Measurements from ENCODE around the gene USP51.
A peak's percentile ranks its signal among the peaks of the same experiment; 100 is the strongest.
"Not testable (repeated sequence)": the region's sequence is repeated elsewhere in the genome, so short reads cannot be mapped to it uniquely, and the experiment has no call there.

The USP51 gene

DNA sequence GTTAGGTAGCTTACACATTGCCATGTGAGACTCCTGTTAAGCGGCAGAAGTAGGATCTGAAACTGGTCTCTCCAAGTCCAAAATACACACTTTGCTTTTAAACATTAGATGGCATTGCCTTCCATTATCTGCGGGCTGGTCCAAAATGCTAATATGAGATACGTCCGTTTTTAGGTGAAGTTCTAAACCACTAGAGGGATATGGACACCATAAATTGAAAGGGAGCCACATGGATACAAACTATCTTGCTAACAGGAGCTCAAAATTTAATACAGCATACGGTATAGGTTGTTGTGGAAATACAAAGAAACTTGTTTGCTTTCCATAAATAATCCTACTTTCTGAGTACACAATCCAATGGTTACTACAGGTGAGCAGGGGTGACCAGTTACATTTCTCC, 23.9 kb downstream of the USP51 start:
- not testable (repeated sequence) for DNase-seq

DNA sequence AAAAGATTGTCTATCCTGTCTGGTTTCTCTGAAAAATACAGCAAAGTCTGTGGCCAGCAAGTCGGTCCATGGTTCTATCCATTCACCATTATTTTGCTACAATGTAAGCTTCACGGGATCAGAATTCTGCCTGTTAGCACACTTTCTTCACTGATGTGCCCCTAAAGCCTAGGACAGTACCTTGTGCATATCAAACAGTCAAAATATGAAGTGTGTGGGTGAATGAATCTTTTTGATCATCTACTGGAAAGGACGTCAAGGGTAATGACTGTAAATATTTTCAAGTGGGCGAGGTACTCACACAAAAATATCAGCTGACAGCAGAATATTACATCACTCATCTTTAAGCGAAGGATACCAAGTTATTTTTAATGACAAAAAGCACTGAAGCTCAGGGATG, 24.5 kb downstream of the USP51 start:
- not testable (repeated sequence) for DNase-seq

- DNase-seq, result not testable (repeated sequence)
These were observed 25.6 kb downstream of the USP51 start for GRCh38 chrX:55464050-55464449.

DNA sequence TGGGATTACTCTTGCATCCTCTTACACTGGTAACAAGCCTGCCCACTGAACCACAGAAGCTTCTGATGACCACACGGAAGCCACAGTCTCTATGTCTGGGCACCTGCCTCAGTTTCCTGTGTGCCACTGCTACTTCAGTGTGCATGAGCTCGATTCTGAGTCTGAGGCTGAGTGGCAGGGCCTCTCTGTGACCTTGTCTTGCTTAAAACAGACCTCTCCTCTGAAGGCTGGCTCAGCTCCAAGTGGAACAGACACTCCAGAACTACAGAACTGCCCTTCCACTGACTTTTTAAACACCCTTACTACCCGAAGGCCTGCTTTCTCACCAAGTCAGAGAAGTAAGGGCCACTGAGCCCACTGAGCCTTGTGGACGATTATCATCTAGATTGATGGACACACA, 29.7 kb downstream of the USP51 start:
- not testable (repeated sequence) for DNase-seq

DNA sequence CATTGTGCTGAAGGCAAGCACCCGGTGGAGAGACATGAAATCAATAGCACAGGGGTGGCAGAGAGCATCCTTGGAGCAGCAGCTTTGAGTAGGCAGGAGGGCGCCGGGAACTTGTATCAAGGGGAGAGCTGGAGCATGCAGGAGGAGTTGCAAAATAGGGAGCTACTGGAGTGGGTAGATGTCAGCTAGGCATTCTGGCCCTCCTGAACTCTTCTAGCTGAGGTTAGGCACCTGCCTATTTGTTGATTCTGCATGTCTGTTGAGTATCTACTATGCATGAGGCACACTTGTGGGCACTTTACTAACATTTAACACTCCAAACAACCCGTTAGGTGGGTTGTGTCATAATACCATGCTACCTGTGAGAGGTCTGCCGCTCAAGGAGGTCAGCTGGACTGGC, 30.2 kb downstream of the USP51 start:
- not testable (repeated sequence) for DNase-seq

- DNase-seq, result not testable (repeated sequence)
These were observed 33.9 kb downstream of the USP51 start for GRCh38 chrX:55455708-55456107.

DNA sequence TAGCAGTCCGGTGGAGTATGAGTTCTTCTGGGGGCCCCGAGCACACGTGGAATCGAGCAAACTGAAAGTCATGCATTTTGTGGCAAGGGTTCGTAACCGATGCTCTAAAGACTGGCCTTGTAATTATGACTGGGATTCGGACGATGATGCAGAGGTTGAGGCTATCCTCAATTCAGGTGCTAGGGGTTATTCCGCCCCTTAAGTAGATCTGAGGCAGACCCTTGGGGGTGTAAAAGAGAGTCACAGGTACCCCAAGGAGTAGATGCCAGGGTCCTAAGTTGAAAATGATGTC, 36.9 kb downstream of the USP51 start:
- peak in 2 of 56 donors; percentile 0 to 8 for DNase-seq

DNA sequence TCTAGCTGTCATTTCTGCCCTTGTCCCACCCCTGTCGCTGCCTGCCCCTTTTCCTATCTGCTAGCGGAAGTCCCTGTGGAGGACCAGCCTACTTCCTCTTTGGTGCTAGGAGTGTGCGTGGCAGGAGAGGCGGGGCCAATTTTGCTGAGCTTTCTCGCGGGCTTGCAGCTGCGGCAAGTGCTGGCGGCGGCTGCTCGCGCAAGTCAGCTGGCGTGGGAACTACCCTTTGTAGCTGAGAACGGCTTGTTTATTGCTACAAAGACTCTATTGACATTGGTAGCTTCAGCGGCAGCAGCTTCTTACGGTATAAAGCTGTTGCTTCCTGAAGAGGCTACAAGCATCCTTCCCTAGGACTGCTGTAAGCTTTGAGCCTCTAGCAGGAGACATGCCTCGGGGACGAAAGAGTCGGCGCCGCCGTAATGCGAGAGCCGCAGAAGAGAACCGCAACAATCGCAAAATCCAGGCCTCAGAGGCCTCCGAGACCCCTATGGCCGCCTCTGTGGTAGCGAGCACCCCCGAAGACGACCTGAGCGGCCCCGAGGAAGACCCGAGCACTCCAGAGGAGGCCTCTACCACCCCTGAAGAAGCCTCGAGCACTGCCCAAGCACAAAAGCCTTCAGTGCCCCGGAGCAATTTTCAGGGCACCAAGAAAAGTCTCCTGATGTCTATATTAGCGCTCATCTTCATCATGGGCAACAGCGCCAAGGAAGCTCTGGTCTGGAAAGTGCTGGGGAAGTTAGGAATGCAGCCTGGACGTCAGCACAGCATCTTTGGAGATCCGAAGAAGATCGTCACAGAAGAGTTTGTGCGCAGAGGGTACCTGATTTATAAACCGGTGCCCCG, 37.4 kb downstream of the USP51 start, which contains the start of gene MAGEH1:
Gene MAGEH1, plus strand, starts transcription at position 138 of the 843 bp plus-strand sequence. Its CDS starts 248 bp downstream, at position 386.
- peak; percentile 8 to 94 (median 82) for DNase-seq

DNA sequence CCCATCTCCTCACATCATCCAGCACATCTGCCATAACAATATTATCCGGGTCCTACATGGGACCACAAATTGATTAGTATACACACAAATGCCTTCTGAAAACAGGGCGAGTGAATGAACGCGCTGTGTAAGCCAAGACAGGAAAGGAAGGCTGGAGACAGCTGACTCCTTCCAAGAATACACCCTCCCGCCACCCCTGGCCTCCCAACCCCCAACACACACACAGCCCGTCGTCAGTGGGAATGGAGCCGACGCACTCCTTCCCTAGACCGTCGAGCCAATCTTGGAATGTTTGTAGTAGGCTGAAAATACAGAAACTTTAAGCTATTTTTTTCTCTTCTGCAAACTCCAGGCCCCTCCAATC, 38.0 kb downstream of the USP51 start:
- peak in 2 of 56 donors; percentile 61 to 69 for DNase-seq

- no peak for DNase-seq
These were observed 38.5 kb downstream of the USP51 start for GRCh38 chrX:55451141-55451540.

GRCh38 chrX:55450259-55450658, 39.4 kb downstream of the USP51 start:
- peak in 12 of 56 donors; percentile 0 to 13 (median 0) for DNase-seq

GRCh38 chrX:55443468-55443867, 46.2 kb downstream of the USP51 start:
- not testable (repeated sequence) for DNase-seq
